T follicular helper cell (primary cell): ENCODE results near the gene SORL1.
"Not testable (repeated sequence)": the region's sequence is repeated elsewhere in the genome, so short reads cannot be mapped to it uniquely, and the experiment has no call there.

Source experiments
- DNase-seq: peaks from one replicate; pipeline ENCODE4 v3.0.0-alpha.2; 2020; ENCODE audit warnings: low read depth

Gene SORL1

GRCh38 chr11:121503051-121503450 lies 50.9 kb downstream of the SORL1 start:
- no peak for DNase-seq

- not testable (repeated sequence) for DNase-seq
These were observed 54.1 kb downstream of the SORL1 start for GRCh38 chr11:121506237-121506636.

- no peak for DNase-seq
These were observed 56.3 kb downstream of the SORL1 start for GRCh38 chr11:121508449-121508848.

- DNase-seq = no peak
These were observed 58.3 kb downstream of the SORL1 start for GRCh38 chr11:121510438-121510837.

- no peak for DNase-seq
These were observed 60.7 kb downstream of the SORL1 start for GRCh38 chr11:121512468-121513465.

- DNase-seq = no peak
These were observed 61.7 kb downstream of the SORL1 start for GRCh38 chr11:121513807-121514206.

- no peak for DNase-seq
These were observed 62.6 kb downstream of the SORL1 start for GRCh38 chr11:121514432-121515334.

GRCh38 chr11:121515335-121515671 lies 63.2 kb downstream of the SORL1 start:
- DNase-seq = no peak

GRCh38 chr11:121517996-121518395 lies 65.9 kb downstream of the SORL1 start:
- DNase-seq = no peak

GRCh38 chr11:121520243-121521144 lies 68.4 kb downstream of the SORL1 start:
- DNase-seq = no peak

GRCh38 chr11:121521145-121522042 lies 69.3 kb downstream of the SORL1 start:
- DNase-seq = no peak

- DNase-seq = no peak
These were observed 70.2 kb downstream of the SORL1 start for GRCh38 chr11:121522043-121522941.

GRCh38 chr11:121523581-121524232 lies 71.6 kb downstream of the SORL1 start:
- DNase-seq = no peak

GRCh38 chr11:121524233-121524631 lies 72.1 kb downstream of the SORL1 start:
- DNase-seq = no peak

- no peak for DNase-seq
These were observed 73.3 kb downstream of the SORL1 start for GRCh38 chr11:121525376-121525775.

GRCh38 chr11:121530257-121530656 lies 78.1 kb downstream of the SORL1 start:
- DNase-seq = no peak

- no peak for DNase-seq
These were observed 81.5 kb downstream of the SORL1 start for GRCh38 chr11:121533601-121534000.

- no peak for DNase-seq
These were observed 82.3 kb downstream of the SORL1 start for GRCh38 chr11:121534131-121535093.
